CD14-positive monocyte (primary cell): ENCODE results near the gene CHST11. TPM values are rescaled to one million over a fixed set of nuclear protein-coding genes. Genes with fewer than 3 reads are reported as not detected.

ENCODE experiments used
- DNase-seq, 3 donors: peaks; one replicate each; pipeline ENCODE4 v3.0.0-alpha.2; 2011 to 2022
- H2AFZ ChIP-seq: 2 replicates; pipeline ENCODE4 v1.6.0; 2012; ENCODE audit warnings: mild to moderate bottlenecking, low read depth, low read length, inconsistent platforms; ENCODE audit not compliant: insufficient read depth, poor library complexity, severe bottlenecking
- H3K27ac ChIP-seq, 2 donors: 1 replicate in 1 of 2; 2 replicates in 1 of 2; pipeline ENCODE4 v1.5.1; 2012 to 2013; ENCODE audit warnings: low read length in 2 of 2, control low read depth in 1 of 2, inconsistent platforms in 1 of 2, low read depth in 1 of 2, mild to moderate bottlenecking in 1 of 2
- H3K27me3 ChIP-seq, 2 donors: one replicate each; pipeline versions ENCODE4 v1.6.0 to v1.6.1; 2011 to 2013; ENCODE audit warnings: low read length in 2 of 2; ENCODE audit not compliant: control insufficient read depth in 2 of 2, insufficient read depth in 2 of 2
- H3K36me3 ChIP-seq, 2 donors: replicated peaks in 1 of 2; 1 replicate in 1 of 2; 2 replicates in 1 of 2; pipeline versions ENCODE4 v1.5.1 to v1.6.1; 2012 to 2013; ENCODE audit warnings: low read length in 2 of 2, control low read depth in 1 of 2, inconsistent platforms in 1 of 2, mild to moderate bottlenecking in 1 of 2; ENCODE audit not compliant: insufficient read depth in 2 of 2, control insufficient read depth in 1 of 2
- H3K4me1 ChIP-seq, 2 donors: 1 replicate in 1 of 2; 2 replicates in 1 of 2; pipeline versions ENCODE4 v1.5.1 to v1.6.1; 2012 to 2013; ENCODE audit warnings: low read length in 2 of 2, control low read depth in 1 of 2, inconsistent platforms in 1 of 2, mild to moderate bottlenecking in 1 of 2, moderate library complexity in 1 of 2; ENCODE audit not compliant: insufficient read depth in 2 of 2, control insufficient read depth in 1 of 2
- H3K4me2 ChIP-seq: replicated peaks from 2 replicates; pipeline ENCODE3; 2012; ENCODE audit warnings: low read length, moderate library complexity, mild to moderate bottlenecking; ENCODE audit not compliant: poor library complexity, severe bottlenecking; ENCODE audit errors: extremely low read depth
- H3K4me3 ChIP-seq, 3 experiments: fragments of 200-600 bp in 1 of 3; sonication (generic) in 1 of 3; replicated peaks in 1 of 3; 1 replicate in 2 of 3; 2 replicates in 1 of 3; pipeline ENCODE4 v1.5.1; 2011 to 2013; ENCODE audit warnings: low read length in 3 of 3, mild to moderate bottlenecking in 3 of 3, control low read depth in 2 of 3, low read depth in 2 of 3, inconsistent platforms in 1 of 3, moderate library complexity in 1 of 3
- H3K79me2 ChIP-seq: 2 replicates; pipeline ENCODE4 v1.6.0; 2012; ENCODE audit warnings: mild to moderate bottlenecking, control low read depth, inconsistent platforms, low read length, moderate library complexity; ENCODE audit not compliant: insufficient read depth
- H3K9ac ChIP-seq: 2 replicates; pipeline ENCODE4 v1.6.0; 2017; ENCODE audit warnings: low read length, mild to moderate bottlenecking; ENCODE audit not compliant: insufficient read depth, poor library complexity, severe bottlenecking
- H3K9me3 ChIP-seq, 2 donors: replicated peaks in 1 of 2; 1 replicate in 1 of 2; 2 replicates in 1 of 2; pipeline versions ENCODE4 v1.5.1 to v1.6.1; 2012 to 2013; ENCODE audit warnings: low read length in 2 of 2, control low read depth in 1 of 2; ENCODE audit not compliant: control insufficient read depth in 1 of 2, insufficient read depth in 1 of 2
- H4K20me1 ChIP-seq: 2 replicates; pipeline ENCODE4 v1.6.0; 2012; ENCODE audit warnings: mild to moderate bottlenecking, low read length, control low read depth, moderate library complexity; ENCODE audit not compliant: insufficient read depth
- H3K27ac Mint-ChIP-seq, 7 donors: one replicate each; pipeline ENCODE4 v1.8.0; 2020; ENCODE audit warnings: mild to moderate bottlenecking in 7 of 7, mixed read lengths in 7 of 7, moderate library complexity in 6 of 7, inconsistent platforms in 2 of 7
- H3K27me3 Mint-ChIP-seq, 3 donors: one replicate each; pipeline ENCODE4 v1.8.0; 2021 to 2022; ENCODE audit warnings: low read depth in 3 of 3, mild to moderate bottlenecking in 3 of 3, mixed read lengths in 3 of 3, moderate library complexity in 3 of 3, inconsistent platforms in 1 of 3
- H3K36me3 Mint-ChIP-seq, 2 donors: one replicate each; pipeline ENCODE4 v1.8.0; 2020; ENCODE audit warnings: mixed read lengths in 2 of 2, inconsistent platforms in 1 of 2, mild to moderate bottlenecking in 1 of 2
- H3K4me1 Mint-ChIP-seq: one replicate; pipeline ENCODE4 v1.8.0; 2020; ENCODE audit warnings: mild to moderate bottlenecking, mixed read lengths
- H3K4me3 Mint-ChIP-seq, 2 donors: one replicate each; pipeline ENCODE4 v1.8.0; 2020; ENCODE audit warnings: mild to moderate bottlenecking in 2 of 2, mixed read lengths in 2 of 2, moderate library complexity in 1 of 2
- H3K9me3 Mint-ChIP-seq, 7 donors: one replicate each; pipeline ENCODE4 v1.8.0; 2020 to 2022; ENCODE audit warnings: mixed read lengths in 7 of 7, mild to moderate bottlenecking in 6 of 7, moderate library complexity in 6 of 7, inconsistent platforms in 2 of 7
- CTCF ChIP-seq: fragments of 200-600 bp; IDR thresholded peaks from one replicate; pipeline ENCODE4 v1.8.0; 2022; ENCODE audit warnings: antibody characterized with exemption, mild to moderate bottlenecking
- WGBS: methylation state at CpG from one replicate; pipeline ENCODE4 v1.1.5; 2013; ENCODE audit warnings: missing lambda C conversion rate; ENCODE audit not compliant: insufficient coverage; 5-methylcytosine and 5-hydroxymethylcytosine counted together
- intact Hi-C, 2 donors: fragments of 100-400 bp; cut with micrococcal nuclease; formaldehyde crosslinking; loops; one replicate each; pipeline versions ENCODE4 v1.15.0 to v1.15.1; 2023
- polyA plus RNA-seq, 3 donors: library from polyadenylated mRNA; depleted of rRNA in 1 of 3; unstranded in 2 of 3; stranded (reverse) in 1 of 3; fragments of 300-500 nt in 2 of 3; fragments of >200 nt in 1 of 3; fragmentation: Illumina TruSeq in 2 of 3; gene quantifications; 1 replicate in 2 of 3; 2 replicates in 1 of 3; pipeline ENCODE4 v1.2.3, GENCODE V29; 2012 to 2021

Gene CHST11
- polyA plus RNA-seq, 3 donors: 44.4 to 66.6 (median 48.4) TPM

GRCh38 chr12:104583301-104583700, 126.6 kb downstream of the CHST11 start:
- peaks cover 97% of the 10 kb centered on the region for H4K20me1 ChIP-seq
- H3K9me3 ChIP-seq: no peaks in the 10 kb centered on the region
- Mint-ChIP-seq H3K27ac (peak overlapping the region in 1 of 7 donors; percentile 67), H3K27me3 (peaks cover 0 to 2% (median 0%) of the 10 kb centered on the region in 3 donors), H3K4me1 (peaks cover 49% of the 10 kb centered on the region), H3K4me3 (no peak overlapping the region), H3K9me3 (no peaks in the 10 kb centered on the region), H3K36me3 (peaks cover 6 to 14% of the 10 kb centered on the region in 2 donors)
- H3K4me2 ChIP-seq: no peak overlapping the region
- H3K4me1 ChIP-seq: peaks cover 3 to 22% of the 10 kb centered on the region in 2 donors
- 16% methylated on average over 2 of the region's 4 CpGs for WGBS
- no peak overlapping the region for H3K9ac ChIP-seq
- peaks cover 0 to 14% of the 10 kb centered on the region in 2 donors for H3K36me3 ChIP-seq
- intact Hi-C loops: no loop called here
- peak overlapping the region in 1 of 2 donors; percentile 29 for H3K27ac ChIP-seq
- no peak overlapping the region for H2AFZ ChIP-seq
- no peak overlapping the region for H3K4me3 ChIP-seq
- H3K79me2 ChIP-seq: peaks cover 100% of the 10 kb centered on the region
- no peak for TF ChIP-seq CTCF
- H3K27me3 ChIP-seq: no peaks in the 10 kb centered on the region
- DNase-seq: no peak

GRCh38 chr12:104585448-104586055, 128.8 kb downstream of the CHST11 start:
- Histone ChIP-seq H3K4me2 (no peak overlapping the region), H3K27ac (peak overlapping the region in 1 of 2 donors; percentile 48), H3K4me3 (no peak overlapping the region), H3K9me3 (no peaks in the 10 kb centered on the region), H3K9ac (no peak overlapping the region), H3K79me2 (peaks cover 98% of the 10 kb centered on the region), H3K36me3 (peaks cover 0 to 22% of the 10 kb centered on the region in 2 donors), H3K4me1 (peaks cover 0 to 4% of the 10 kb centered on the region in 2 donors), H3K27me3 (no peaks in the 10 kb centered on the region), H2AFZ (no peak overlapping the region), H4K20me1 (peaks cover 97% of the 10 kb centered on the region)
- Mint-ChIP-seq H3K27ac (peak overlapping the region in 2 of 7 donors; percentile 31 to 53), H3K36me3 (peaks cover 14 to 16% of the 10 kb centered on the region in 2 donors), H3K4me3 (no peak overlapping the region), H3K27me3 (peaks cover 0 to 2% (median 0%) of the 10 kb centered on the region in 3 donors), H3K9me3 (peaks cover 0 to 2% (median 0%) of the 10 kb centered on the region in 7 donors), H3K4me1 (peaks cover 40% of the 10 kb centered on the region)
- DNase-seq: no peak
- WGBS: 86% methylated on average over 1 of the region's 4 CpGs
- intact Hi-C loops: no loop called here
- no peak for TF ChIP-seq CTCF
